ENCODE measurements around the gene SPA17. TPM values are rescaled to one million over a fixed set of nuclear protein-coding genes. Genes with fewer than 3 reads are reported as not detected.

SPA17 gene
- total RNA-seq, 1 experiment from 2014 or later: 22.9 TPM

DNA sequence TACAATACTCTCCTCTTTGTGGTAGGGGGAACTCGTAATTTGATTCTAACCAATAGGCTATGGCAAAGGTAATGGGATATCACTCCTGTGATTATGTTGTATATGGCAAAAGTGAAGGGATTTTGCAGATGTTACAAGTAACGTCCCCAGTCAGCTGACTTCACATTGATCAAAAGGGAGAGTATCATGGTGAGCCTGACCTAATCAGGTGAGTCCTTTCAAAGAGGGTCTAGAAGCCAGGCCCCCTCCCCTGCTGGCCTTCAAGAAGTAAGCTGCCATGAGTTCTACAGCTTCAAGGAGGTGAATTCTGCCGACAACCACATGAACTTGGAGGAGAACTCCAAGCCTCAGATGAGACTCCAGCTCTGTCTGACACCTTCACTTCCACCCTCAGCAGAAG is 31.1 kb upstream of the SPA17 start:
- Histone ChIP-seq H3K4me1 (ENCODE audit: insufficient read depth, low read length, poor library complexity, severe bottlenecking) (peaks cover 6% of the 10 kb centered on the region), H3K27ac (ENCODE audit: low read depth, low read length, poor library complexity, severe bottlenecking) (no peak overlapping the region), H3K36me3 (ENCODE audit: insufficient read depth, low read length, poor library complexity, severe bottlenecking) (peaks cover 12% of the 10 kb centered on the region), H3K9me3 (ENCODE audit: low read depth, low read length, poor library complexity, severe bottlenecking) (no peaks in the 10 kb centered on the region), H3K27me3 (replicated peaks; ENCODE audit: insufficient read depth, low read depth, low read length, poor library complexity) (no peaks in the 10 kb centered on the region), H3K4me3 (ENCODE audit: low read depth, low read length, poor library complexity, severe bottlenecking) (no peak overlapping the region)
- TF ChIP-seq EZH2 (IDR thresholded peaks at IDR 0.05; ENCODE audit: borderline replicate concordance, low read depth, low read length, poor library complexity, severe bottlenecking): no peak
- TF ChIP-seq CTCF (conservative IDR thresholded peaks at IDR 0.05; ENCODE audit: low read depth, low read length): no peak
- no TSS peak for BruUV-seq (replicated peaks)
- POLR2A ChIA-PET (ENCODE audit: low non-redundant PET): no interaction called here
- CTCF ChIA-PET: interaction anchor here (0.9 to 1.6 kb wide), 2 partner anchors 121 to 194 kb away, joined by 5 to 6 read pairs; no protein-coding TSS in a partner anchor
- intact Hi-C loops (cut with micrococcal nuclease; ENCODE audit: unreplicated experiment): no loop called here
- DNase-seq (ENCODE audit: low spot score): no peak

- no peak overlapping the region for H3K4me3 ChIP-seq (ENCODE audit: low read depth, low read length, poor library complexity, severe bottlenecking)
- BruUV-seq (replicated peaks): no TSS peak
- CTCF ChIA-PET: interaction anchor here (1.6 kb wide), 1 partner anchor 194 kb away, joined by 5 read pairs; no protein-coding TSS in a partner anchor
Observed at GRCh38 chr11:124643042-124643604, 30.6 kb upstream of the SPA17 start.

GRCh38 chr11:124643605-124644425 is 29.9 kb upstream of the SPA17 start:
- intact Hi-C loops (cut with micrococcal nuclease; ENCODE audit: unreplicated experiment): loop anchor here (1.0 kb wide), 2 partner anchors 193 to 223 kb away; no protein-coding TSS in a partner anchor
- H3K27ac ChIP-seq (ENCODE audit: low read depth, low read length, poor library complexity, severe bottlenecking): no peak overlapping the region
- peaks cover 6% of the 10 kb centered on the region for H3K4me1 ChIP-seq (ENCODE audit: insufficient read depth, low read length, poor library complexity, severe bottlenecking)
- no peak for DNase-seq (ENCODE audit: low spot score)
- no peaks in the 10 kb centered on the region for H3K9me3 ChIP-seq (ENCODE audit: low read depth, low read length, poor library complexity, severe bottlenecking)
- CTCF ChIA-PET: interaction anchor here (0.6 to 1.6 kb wide), 4 partner anchors 114 to 232 kb away, joined by 3 to 5 read pairs (median 4); no protein-coding TSS in a partner anchor
- BruUV-seq (replicated peaks): no TSS peak
- peaks cover 3% of the 10 kb centered on the region for H3K36me3 ChIP-seq (ENCODE audit: insufficient read depth, low read length, poor library complexity, severe bottlenecking)
- POLR2A ChIA-PET (ENCODE audit: low non-redundant PET): no interaction called here
- TF ChIP-seq EZH2 (IDR thresholded peaks at IDR 0.05; ENCODE audit: borderline replicate concordance, low read depth, low read length, poor library complexity, severe bottlenecking) (no peak), CTCF (conservative IDR thresholded peaks at IDR 0.05; ENCODE audit: low read depth, low read length) (no peak)
- no peaks in the 10 kb centered on the region for H3K27me3 ChIP-seq (replicated peaks; ENCODE audit: insufficient read depth, low read depth, low read length, poor library complexity)
- no peak overlapping the region for H3K4me3 ChIP-seq (ENCODE audit: low read depth, low read length, poor library complexity, severe bottlenecking)

More at GRCh38 chr11:124643042-124643604, 30.6 kb upstream of the SPA17 start:
- Histone ChIP-seq H3K27me3 (replicated peaks; ENCODE audit: insufficient read depth, low read depth, low read length, poor library complexity) (no peaks in the 10 kb centered on the region), H3K4me1 (ENCODE audit: insufficient read depth, low read length, poor library complexity, severe bottlenecking) (peaks cover 6% of the 10 kb centered on the region), H3K27ac (ENCODE audit: low read depth, low read length, poor library complexity, severe bottlenecking) (no peak overlapping the region), H3K36me3 (ENCODE audit: insufficient read depth, low read length, poor library complexity, severe bottlenecking) (peaks cover 8% of the 10 kb centered on the region), H3K9me3 (ENCODE audit: low read depth, low read length, poor library complexity, severe bottlenecking) (no peaks in the 10 kb centered on the region)
- POLR2A ChIA-PET (ENCODE audit: low non-redundant PET): no interaction called here
- intact Hi-C loops (cut with micrococcal nuclease; ENCODE audit: unreplicated experiment): no loop called here
- TF ChIP-seq EZH2 (IDR thresholded peaks at IDR 0.05; ENCODE audit: borderline replicate concordance, low read depth, low read length, poor library complexity, severe bottlenecking) (no peak), CTCF (conservative IDR thresholded peaks at IDR 0.05; ENCODE audit: low read depth, low read length) (no peak)
- DNase-seq (ENCODE audit: low spot score): no peak

Data from A673 (cell line).